Mucosa of descending colon (tissue), 3 donors: ENCODE data around the gene FBP2. TPM values are rescaled to one million over a fixed set of nuclear protein-coding genes. Genes with fewer than 3 reads are reported as not detected.
"Not testable (repeated sequence)": the region's sequence is repeated elsewhere in the genome, so short reads cannot be mapped to it uniquely, and the experiment has no call there.

Experiments used
- ATAC-seq: fragments of 200-7000 bp; cut with Tn5 transposase; one replicate; pipeline ENCODE4 v1.9.1; 2020; ENCODE audit warnings: mild to moderate bottlenecking, moderate library complexity
- DNase-seq, 3 donors: peaks; one replicate each; pipeline ENCODE4 v3.0.0-alpha.2; 2020
- H3K36me3 ChIP-seq: fragments of 200-600 bp; one replicate; pipeline ENCODE4 v1.8.0; 2021; ENCODE audit warnings: low read depth, mild to moderate bottlenecking
- H3K4me1 ChIP-seq: fragments of 200-600 bp; one replicate; pipeline ENCODE4 v1.8.0; 2021; ENCODE audit warnings: low read depth, mild to moderate bottlenecking
- H3K4me3 ChIP-seq: fragments of 200-600 bp; one replicate; pipeline ENCODE4 v1.8.0; 2021; ENCODE audit warnings: mild to moderate bottlenecking
- H3K9me3 ChIP-seq: fragments of 200-600 bp; one replicate; pipeline ENCODE4 v1.8.0; 2021; ENCODE audit warnings: mild to moderate bottlenecking
- CTCF ChIP-seq: fragments of 200-600 bp; IDR thresholded peaks from one replicate; pipeline ENCODE4 v1.8.0; 2022; ENCODE audit warnings: antibody characterized with exemption, mild to moderate bottlenecking
- intact Hi-C, 2 donors: fragments of 100-400 bp; cut with DNase I in 1 of 2; cut with micrococcal nuclease in 1 of 2; formaldehyde crosslinking; loops; one replicate each; pipeline versions ENCODE4 v1.11.0 to v1.11.1; 2022; cut with DNase I, micrococcal nuclease
- total RNA-seq, 3 donors: library from RNA; stranded (reverse); fragmentation: NEBNext Ultra II Directional in 2 of 3; extraction: Animal tissue kit (Norgen Biotek cat#: 25700) in 2 of 3; gene quantifications; one replicate each; pipeline versions ENCODE4 v1.2.1 to v1.2.4, GENCODE V29; 2021 to 2023
- donor health status: DM: no; HTN: no; CAD: no; lungs with moderate emphysema.
- donor health status: DM: no; HTN: no; CAD: no.
- donor health status: DM: no; HTN: yes; CAD: no.

FBP2 gene
- total RNA-seq, 3 donors from 2014 or later: not detected

DNA sequence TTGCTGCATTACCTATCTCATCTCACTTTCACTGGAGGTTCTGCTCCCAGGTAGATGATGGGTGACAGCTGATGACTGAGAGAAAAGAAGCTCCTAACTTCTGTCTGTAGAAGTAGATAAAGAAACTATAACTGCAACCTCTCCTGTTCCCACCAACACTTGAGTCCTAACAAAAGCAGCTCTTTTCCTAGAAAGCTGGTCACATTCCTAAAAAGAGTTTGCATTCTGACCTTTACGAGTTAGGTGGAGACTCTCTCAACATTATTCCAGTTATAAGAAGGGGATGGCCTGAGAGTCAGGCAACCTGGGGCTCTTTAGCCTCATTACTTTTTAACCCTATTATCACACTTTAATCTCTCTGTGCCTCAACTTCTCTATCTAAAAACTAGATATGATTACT, 47.7 kb downstream of the FBP2 start:
- ATAC-seq (no peak), DNase-seq (no peak)
- no peaks in the 10 kb centered on the region for H3K36me3 ChIP-seq
- no peak overlapping the region for H3K4me3 ChIP-seq
- TF ChIP-seq CTCF: no peak
- intact Hi-C loops: no loop called here
- H3K9me3 ChIP-seq: no peaks in the 10 kb centered on the region
- H3K4me1 ChIP-seq: no peaks in the 10 kb centered on the region

- DNase-seq, ATAC-seq, H3K9me3 ChIP-seq, H3K36me3 ChIP-seq, H3K4me3 ChIP-seq, H3K4me1 ChIP-seq, intact Hi-C loops: not testable (repeated sequence)
Observed at GRCh38 chr9:94544335-94544734, 49.3 kb downstream of the FBP2 start.

- Histone ChIP-seq H3K9me3 (no peaks in the 10 kb centered on the region), H3K4me3 (no peak overlapping the region), H3K36me3 (no peaks in the 10 kb centered on the region), H3K4me1 (peaks cover 10% of the 10 kb centered on the region)
- no peak for ATAC-seq
- TF ChIP-seq CTCF: no peak
- intact Hi-C loops: no loop called here
- no peak for DNase-seq
Observed at GRCh38 chr9:94538908-94539307, 54.7 kb downstream of the FBP2 start.

DNA sequence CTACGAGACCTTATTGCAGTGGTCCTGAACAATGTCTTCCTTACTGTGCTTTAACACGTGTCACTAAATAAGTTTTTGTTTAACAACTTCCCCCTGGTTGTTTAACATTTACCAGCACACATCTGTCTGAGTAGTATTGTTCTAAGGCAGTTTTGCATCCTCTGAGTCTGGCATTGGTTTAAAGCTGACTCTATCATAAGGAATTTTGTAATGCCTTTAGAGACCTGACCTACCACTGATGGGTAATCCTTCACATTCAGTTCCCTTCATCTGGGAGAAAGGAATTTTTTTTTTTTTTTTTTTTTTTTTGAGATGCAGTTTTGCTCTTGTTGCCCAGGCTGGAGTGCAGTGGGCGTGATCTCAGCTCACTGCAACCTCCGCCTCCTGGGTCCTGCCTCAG, 58.7 kb downstream of the FBP2 start:
- DNase-seq (no peak), ATAC-seq (no peak)
- Histone ChIP-seq H3K4me3 (no peak overlapping the region), H3K9me3 (no peaks in the 10 kb centered on the region), H3K36me3 (no peaks in the 10 kb centered on the region), H3K4me1 (peaks cover 16% of the 10 kb centered on the region)
- no peak for TF ChIP-seq CTCF
- intact Hi-C loops: no loop called here

GRCh38 chr9:94533601-94534000, 60.0 kb downstream of the FBP2 start:
- Histone ChIP-seq H3K4me1 (peaks cover 16% of the 10 kb centered on the region), H3K4me3 (no peak overlapping the region), H3K36me3 (no peaks in the 10 kb centered on the region), H3K9me3 (no peaks in the 10 kb centered on the region)
- intact Hi-C loops: no loop called here
- TF ChIP-seq CTCF: no peak
- ATAC-seq: peak; percentile 48
- peak in 1 of 3 donors; percentile 35 for DNase-seq

DNA sequence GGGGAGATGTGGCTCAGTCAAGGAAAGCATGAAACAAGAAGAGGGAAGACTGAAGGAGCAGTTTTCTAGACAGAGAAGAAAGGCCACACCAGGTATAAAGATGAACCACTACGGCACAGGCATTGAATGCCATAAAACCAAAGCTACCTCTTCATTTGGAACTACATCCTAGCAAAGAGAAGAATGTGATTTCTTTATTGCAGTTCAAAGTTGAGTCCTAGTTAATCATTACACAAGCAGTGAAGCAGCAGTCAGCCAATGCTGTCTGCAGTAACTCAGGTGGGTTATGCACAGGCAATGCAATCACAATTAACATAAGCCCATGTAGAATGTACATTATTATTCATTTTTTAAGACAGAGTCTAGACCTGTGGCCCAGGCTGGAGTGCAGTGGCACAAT, 60.5 kb downstream of the FBP2 start:
- TF ChIP-seq CTCF: no peak
- DNase-seq (peak in 1 of 3 donors; percentile 28), ATAC-seq (peak; percentile 98)
- Histone ChIP-seq H3K4me3 (no peak overlapping the region), H3K9me3 (no peaks in the 10 kb centered on the region), H3K36me3 (no peaks in the 10 kb centered on the region), H3K4me1 (peaks cover 16% of the 10 kb centered on the region)
- intact Hi-C loops: no loop called here
